Astrocyte (in vitro differentiated cells and primary cell): Measurements from ENCODE around the gene CDK5RAP1. TPM values are rescaled to one million over a fixed set of nuclear protein-coding genes. Genes with fewer than 3 reads are reported as not detected.

Experiments used
- DNase-seq: peaks from one replicate; pipeline ENCODE4 v3.0.0-alpha.2; 2010; ENCODE audit warnings: low read depth
- FAIRE-seq: peaks from 2 replicates; lab custom pipeline; 2011; peaks lifted over from hg19 to GRCh38; lab: Jason Lieb, UNC
- H2AFZ ChIP-seq: 2 replicates; pipeline ENCODE4 v1.6.0; 2012; ENCODE audit warnings: low read depth, low read length, inconsistent platforms
- H3K27ac ChIP-seq: 2 replicates; pipeline ENCODE4 v1.5.1; 2011; ENCODE audit warnings: low read depth, low read length, inconsistent platforms
- H3K27me3 ChIP-seq: 2 replicates; pipeline ENCODE4 v1.6.0; 2011; ENCODE audit warnings: low read length, inconsistent platforms; ENCODE audit not compliant: insufficient read depth
- H3K36me3 ChIP-seq: 2 replicates; pipeline ENCODE4 v1.5.1; 2011; ENCODE audit warnings: low read length, inconsistent platforms; ENCODE audit not compliant: insufficient read depth
- H3K4me1 ChIP-seq: 2 replicates; pipeline ENCODE4 v1.5.1; 2011; ENCODE audit warnings: low read length, inconsistent platforms; ENCODE audit not compliant: insufficient read depth
- H3K4me2 ChIP-seq: 2 replicates; pipeline ENCODE4 v1.6.0; 2012; ENCODE audit warnings: low read length, inconsistent platforms
- H3K4me3 ChIP-seq: 2 replicates; pipeline ENCODE4 v1.5.1; 2011; ENCODE audit warnings: low read depth, mild to moderate bottlenecking, low read length, inconsistent platforms; ENCODE audit not compliant: insufficient read depth
- H3K79me2 ChIP-seq: 2 replicates; pipeline ENCODE4 v1.6.0; 2012; ENCODE audit warnings: mild to moderate bottlenecking, low read length, inconsistent platforms; ENCODE audit not compliant: insufficient read depth
- H3K9ac ChIP-seq: 2 replicates; pipeline ENCODE4 v1.6.0; 2012; ENCODE audit warnings: mild to moderate bottlenecking, low read length, inconsistent platforms
- H3K9me3 ChIP-seq: 2 replicates; pipeline ENCODE4 v1.5.1; 2012; ENCODE audit warnings: low read depth, mild to moderate bottlenecking, low read length, inconsistent platforms; ENCODE audit not compliant: insufficient read depth
- H4K20me1 ChIP-seq: 2 replicates; pipeline ENCODE4 v1.6.0; 2012; ENCODE audit warnings: low read length, inconsistent platforms; ENCODE audit not compliant: insufficient read depth
- H3K27ac Mint-ChIP-seq: one replicate; pipeline ENCODE4 v1.8.0; 2021; ENCODE audit warnings: mild to moderate bottlenecking, mixed read lengths; ENCODE audit not compliant: unreplicated experiment
- H3K27me3 Mint-ChIP-seq: one replicate; pipeline ENCODE4 v1.8.0; 2021; ENCODE audit warnings: low read depth, mixed read lengths; ENCODE audit not compliant: unreplicated experiment
- H3K36me3 Mint-ChIP-seq: one replicate; pipeline ENCODE4 v1.8.0; 2021; ENCODE audit warnings: low read depth, mixed read lengths; ENCODE audit not compliant: unreplicated experiment
- H3K4me1 Mint-ChIP-seq: one replicate; pipeline ENCODE4 v1.8.0; 2021; ENCODE audit warnings: low read depth, mixed read lengths; ENCODE audit not compliant: unreplicated experiment
- H3K4me3 Mint-ChIP-seq: one replicate; pipeline ENCODE4 v1.8.0; 2021; ENCODE audit warnings: mild to moderate bottlenecking, moderate library complexity, mixed read lengths; ENCODE audit not compliant: unreplicated experiment
- H3K9me3 Mint-ChIP-seq: one replicate; pipeline ENCODE4 v1.8.0; 2021; ENCODE audit warnings: mild to moderate bottlenecking, mixed read lengths; ENCODE audit not compliant: unreplicated experiment
- EZH2 ChIP-seq: IDR thresholded peaks from 2 replicates; pipeline ENCODE4 v1.6.1; 2012; ENCODE audit warnings: mild to moderate bottlenecking, low read length, inconsistent platforms; ENCODE audit not compliant: insufficient read depth
- total RNA-seq: library from RNA; stranded (reverse); gene quantifications from 2 replicates; pipeline ENCODE4 v1.2.1, GENCODE V29; 2021
- TF ChIP-seq, protein P1 (sequence below): IDR thresholded peaks from 2 replicates; pipeline ENCODE4 v1.5.1; 2011; ENCODE audit warnings: low read depth, mild to moderate bottlenecking, inconsistent platforms, low read length, moderate library complexity; ENCODE audit not compliant: insufficient read depth

Gene CDK5RAP1
- total RNA-seq, 1 donor from 2014 or later, result 29.2 TPM

DNA sequence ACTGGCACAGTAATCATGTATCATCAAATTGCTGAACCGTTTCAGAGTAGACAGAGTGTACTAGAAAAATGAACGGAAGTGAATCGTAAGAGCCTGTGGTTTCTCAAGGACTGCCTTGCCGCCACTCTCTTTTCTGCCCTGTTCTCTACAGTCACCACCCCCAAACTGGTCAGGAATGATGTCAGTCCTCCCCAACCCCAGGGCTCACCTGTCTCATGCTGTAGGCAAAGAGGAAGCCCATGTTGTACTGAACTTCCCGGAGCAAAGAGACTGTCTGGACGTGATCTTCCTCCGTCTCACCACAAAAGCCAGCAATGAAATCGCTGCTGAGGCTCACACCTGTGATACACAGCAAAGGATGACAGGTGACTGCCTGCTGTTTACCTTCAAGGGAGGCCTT lies 31.0 kb downstream of the CDK5RAP1 start:
- no peaks in the 10 kb centered on the region for H3K79me2 ChIP-seq
- H4K20me1 ChIP-seq, result no peaks in the 10 kb centered on the region
- FAIRE-seq, result no peak
- no peak overlapping the region for H3K4me2 ChIP-seq
- no peaks in the 10 kb centered on the region for H3K9me3 Mint-ChIP-seq
- H3K27me3 ChIP-seq, result no peaks in the 10 kb centered on the region
- peaks cover 20% of the 10 kb centered on the region for H3K4me1 ChIP-seq
- H3K4me1 Mint-ChIP-seq, result peaks cover 29% of the 10 kb centered on the region
- peaks cover 11% of the 10 kb centered on the region for H3K36me3 ChIP-seq
- no peaks in the 10 kb centered on the region for H3K9me3 ChIP-seq
- no peaks in the 10 kb centered on the region for H3K27me3 Mint-ChIP-seq
- no peak for DNase-seq
- no peak overlapping the region for H3K4me3 ChIP-seq
- TF ChIP-seq, protein P1, sequence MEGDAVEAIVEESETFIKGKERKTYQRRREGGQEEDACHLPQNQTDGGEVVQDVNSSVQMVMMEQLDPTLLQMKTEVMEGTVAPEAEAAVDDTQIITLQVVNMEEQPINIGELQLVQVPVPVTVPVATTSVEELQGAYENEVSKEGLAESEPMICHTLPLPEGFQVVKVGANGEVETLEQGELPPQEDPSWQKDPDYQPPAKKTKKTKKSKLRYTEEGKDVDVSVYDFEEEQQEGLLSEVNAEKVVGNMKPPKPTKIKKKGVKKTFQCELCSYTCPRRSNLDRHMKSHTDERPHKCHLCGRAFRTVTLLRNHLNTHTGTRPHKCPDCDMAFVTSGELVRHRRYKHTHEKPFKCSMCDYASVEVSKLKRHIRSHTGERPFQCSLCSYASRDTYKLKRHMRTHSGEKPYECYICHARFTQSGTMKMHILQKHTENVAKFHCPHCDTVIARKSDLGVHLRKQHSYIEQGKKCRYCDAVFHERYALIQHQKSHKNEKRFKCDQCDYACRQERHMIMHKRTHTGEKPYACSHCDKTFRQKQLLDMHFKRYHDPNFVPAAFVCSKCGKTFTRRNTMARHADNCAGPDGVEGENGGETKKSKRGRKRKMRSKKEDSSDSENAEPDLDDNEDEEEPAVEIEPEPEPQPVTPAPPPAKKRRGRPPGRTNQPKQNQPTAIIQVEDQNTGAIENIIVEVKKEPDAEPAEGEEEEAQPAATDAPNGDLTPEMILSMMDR, result no peak
- no peak for TF ChIP-seq EZH2
- no peak overlapping the region for H3K9ac ChIP-seq
- H2AFZ ChIP-seq, result no peak overlapping the region
- H3K4me3 Mint-ChIP-seq, result no peak overlapping the region
- H3K36me3 Mint-ChIP-seq, result peaks cover 16% of the 10 kb centered on the region
- no peak overlapping the region for H3K27ac Mint-ChIP-seq
- H3K27ac ChIP-seq, result no peak overlapping the region

DNA sequence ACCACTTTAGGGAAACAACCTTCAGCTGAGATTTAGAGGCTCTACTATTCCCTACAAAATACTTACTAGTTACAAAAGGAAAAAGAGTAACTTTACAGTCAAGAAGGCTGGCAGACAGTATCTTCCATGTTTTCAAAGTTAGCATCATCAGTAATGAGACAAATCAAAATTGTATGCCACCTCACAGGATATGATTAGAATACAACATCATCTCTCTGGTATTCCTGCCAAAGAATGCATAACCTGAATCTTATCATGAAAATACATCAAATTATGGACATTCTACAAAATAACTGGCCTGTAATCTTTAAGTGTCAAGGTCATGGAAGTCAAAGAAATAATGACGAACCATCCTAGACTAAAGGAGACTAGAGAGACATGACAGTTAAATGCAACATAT lies 38.4 kb downstream of the CDK5RAP1 start:
- H3K27ac Mint-ChIP-seq, result no peak overlapping the region
- H3K79me2 ChIP-seq, result no peaks in the 10 kb centered on the region
- H3K9ac ChIP-seq, result no peak overlapping the region
- DNase-seq (no peak), FAIRE-seq (no peak)
- no peaks in the 10 kb centered on the region for H3K9me3 ChIP-seq
- H3K9me3 Mint-ChIP-seq, result no peaks in the 10 kb centered on the region
- no peaks in the 10 kb centered on the region for H4K20me1 ChIP-seq
- no peak overlapping the region for H3K27ac ChIP-seq
- peaks cover 11% of the 10 kb centered on the region for H3K36me3 Mint-ChIP-seq
- H3K4me1 ChIP-seq, result no peaks in the 10 kb centered on the region
- H3K4me2 ChIP-seq, result no peak overlapping the region
- H3K27me3 ChIP-seq, result no peaks in the 10 kb centered on the region
- no peak overlapping the region for H2AFZ ChIP-seq
- no peak overlapping the region for H3K4me3 ChIP-seq
- no peak overlapping the region for H3K4me3 Mint-ChIP-seq
- TF ChIP-seq EZH2, result no peak
- TF ChIP-seq, protein P1, result no peak
- H3K4me1 Mint-ChIP-seq, result no peaks in the 10 kb centered on the region
- H3K36me3 ChIP-seq, result peaks cover 27% of the 10 kb centered on the region
- no peaks in the 10 kb centered on the region for H3K27me3 Mint-ChIP-seq

DNA sequence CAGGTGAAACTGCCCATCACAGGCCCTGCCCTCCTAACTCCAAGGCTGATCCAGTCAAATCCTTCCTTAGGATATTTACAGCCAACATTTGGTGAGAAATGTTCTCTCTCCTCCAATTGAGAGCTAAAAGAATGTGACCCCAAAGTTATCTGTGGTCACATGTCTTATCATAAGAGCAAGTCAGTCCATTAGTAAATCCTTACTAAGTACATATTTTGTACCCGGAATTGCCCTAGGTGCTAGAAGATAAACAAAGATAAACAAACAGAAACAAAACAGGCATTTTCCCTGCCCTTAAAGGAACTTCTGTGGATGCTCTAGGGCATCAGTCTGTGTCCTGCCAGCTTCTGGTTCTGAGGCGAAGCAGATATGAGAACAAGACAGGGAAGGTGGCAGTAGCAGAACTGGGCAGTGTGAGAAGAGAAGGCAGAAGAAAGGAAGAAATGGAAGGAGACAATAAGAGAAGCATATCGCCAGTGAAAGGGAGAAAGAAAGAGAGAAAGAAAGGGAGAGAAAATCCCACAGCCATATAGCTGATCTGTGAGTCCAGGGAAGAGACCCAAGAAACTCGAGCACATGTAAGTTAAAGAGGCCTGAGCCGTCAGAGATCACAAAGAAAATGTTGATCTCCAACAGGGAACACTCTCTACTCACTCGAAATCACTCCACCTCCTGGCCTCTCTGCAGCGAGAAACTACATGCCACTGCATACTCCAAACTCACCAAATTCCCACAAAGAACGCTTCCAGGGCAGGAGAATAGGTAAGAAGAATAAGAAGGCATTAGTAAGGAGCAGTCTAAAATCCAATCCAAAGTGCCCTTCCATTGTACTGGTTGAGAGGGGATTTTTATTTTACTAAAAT lies 41.7 kb downstream of the CDK5RAP1 start:
- FAIRE-seq, result no peak
- H3K27me3 Mint-ChIP-seq, result no peaks in the 10 kb centered on the region
- Histone ChIP-seq H3K9ac (no peak overlapping the region), H3K4me3 (no peak overlapping the region), H3K4me1 (no peaks in the 10 kb centered on the region), H2AFZ (no peak overlapping the region), H3K27ac (no peak overlapping the region), H3K36me3 (peaks cover 19% of the 10 kb centered on the region), H4K20me1 (no peaks in the 10 kb centered on the region), H3K79me2 (no peaks in the 10 kb centered on the region), H3K4me2 (no peak overlapping the region), H3K9me3 (no peaks in the 10 kb centered on the region), H3K27me3 (no peaks in the 10 kb centered on the region)
- H3K4me1 Mint-ChIP-seq, result no peaks in the 10 kb centered on the region
- H3K9me3 Mint-ChIP-seq, result no peaks in the 10 kb centered on the region
- DNase-seq, result no peak
- no peak overlapping the region for H3K27ac Mint-ChIP-seq
- TF ChIP-seq, protein P1, result no peak
- no peak for TF ChIP-seq EZH2
- no peak overlapping the region for H3K4me3 Mint-ChIP-seq
- peaks cover 9% of the 10 kb centered on the region for H3K36me3 Mint-ChIP-seq
